OCI-LY7 (cell line): ENCODE results near the gene PRSS56.

Experiments
- CTCF ChIP-seq: fragments of 200-600 bp; sonication (generic); conservative IDR thresholded peaks from 2 replicates; pipeline ENCODE4 v1.5.1; 2014; ENCODE audit warnings: mild to moderate bottlenecking, antibody characterized with exemption, low read length, moderate library complexity, mixed read lengths
- EZH2phosphoT487 ChIP-seq: fragments of 200-600 bp; sonication (generic); IDR thresholded peaks from 2 replicates; pipeline ENCODE4 v1.6.1; 2018; ENCODE audit warnings: low read depth, borderline replicate concordance, mild to moderate bottlenecking, mixed run types, antibody characterized with exemption, low read length, moderate library complexity, mixed read lengths

- TF ChIP-seq CTCF (no peak), EZH2phosphoT487 (no peak)
Observed at GRCh38 chr2:232479341-232480200, 40.6 kb upstream of the PRSS56 start.
